NB4 (cell line): ENCODE results near the gene CARS1.

Experiments
- DNase-seq: peaks from one replicate; pipeline ENCODE4 v3.0.0; 2010; ENCODE audit warnings: low read depth
- H3K4me3 ChIP-seq: one replicate; pipeline ENCODE4 v1.5.1; 2011; ENCODE audit warnings: mild to moderate bottlenecking, low read depth, low read length, moderate library complexity
- MYC ChIP-seq: IDR thresholded peaks from 2 replicates; pipeline ENCODE4 v1.6.1; 2011; ENCODE audit warnings: low read depth, low read length
- POLR2A ChIP-seq: IDR thresholded peaks from 2 replicates; pipeline ENCODE4 v1.6.1; 2011; ENCODE audit warnings: mild to moderate bottlenecking; ENCODE audit not compliant: insufficient read length; ENCODE audit errors: extremely low read depth
- TF ChIP-seq, protein P1 (sequence below): IDR thresholded peaks from 2 replicates; pipeline ENCODE4 v1.6.1; 2011; ENCODE audit warnings: low read depth, low read length
- TF ChIP-seq, protein P2 (sequence below): IDR thresholded peaks from one replicate; pipeline ENCODE4 v1.5.1; 2012; ENCODE audit warnings: low read depth, low read length

CARS1 gene

DNA sequence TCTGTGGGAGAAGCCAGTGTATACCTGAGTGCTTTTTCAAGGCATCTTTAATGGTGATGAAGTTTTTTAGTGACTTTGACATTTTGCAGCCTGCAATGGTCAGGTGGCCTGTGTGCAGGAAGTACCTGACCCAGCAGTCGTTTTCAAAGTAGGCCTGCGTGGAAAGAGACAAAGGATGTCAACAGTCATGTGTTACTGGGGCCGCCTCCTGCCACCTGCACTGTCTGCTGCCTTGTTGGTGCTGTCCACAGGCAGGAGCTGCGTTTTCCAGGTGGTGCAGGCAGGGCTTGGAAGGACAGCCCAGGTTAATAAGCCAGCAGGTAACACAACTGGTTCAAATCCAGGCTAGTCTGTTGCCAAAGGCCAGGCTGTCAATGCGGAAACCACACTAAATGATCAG lies 38.6 kb downstream of the CARS1 start:
- H3K4me3 ChIP-seq = no peak overlapping the region
- TF ChIP-seq MYC (no peak), POLR2A (no peak)
- TF ChIP-seq, protein P1, sequence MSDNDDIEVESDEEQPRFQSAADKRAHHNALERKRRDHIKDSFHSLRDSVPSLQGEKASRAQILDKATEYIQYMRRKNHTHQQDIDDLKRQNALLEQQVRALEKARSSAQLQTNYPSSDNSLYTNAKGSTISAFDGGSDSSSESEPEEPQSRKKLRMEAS = no peak
- TF ChIP-seq, protein P2, sequence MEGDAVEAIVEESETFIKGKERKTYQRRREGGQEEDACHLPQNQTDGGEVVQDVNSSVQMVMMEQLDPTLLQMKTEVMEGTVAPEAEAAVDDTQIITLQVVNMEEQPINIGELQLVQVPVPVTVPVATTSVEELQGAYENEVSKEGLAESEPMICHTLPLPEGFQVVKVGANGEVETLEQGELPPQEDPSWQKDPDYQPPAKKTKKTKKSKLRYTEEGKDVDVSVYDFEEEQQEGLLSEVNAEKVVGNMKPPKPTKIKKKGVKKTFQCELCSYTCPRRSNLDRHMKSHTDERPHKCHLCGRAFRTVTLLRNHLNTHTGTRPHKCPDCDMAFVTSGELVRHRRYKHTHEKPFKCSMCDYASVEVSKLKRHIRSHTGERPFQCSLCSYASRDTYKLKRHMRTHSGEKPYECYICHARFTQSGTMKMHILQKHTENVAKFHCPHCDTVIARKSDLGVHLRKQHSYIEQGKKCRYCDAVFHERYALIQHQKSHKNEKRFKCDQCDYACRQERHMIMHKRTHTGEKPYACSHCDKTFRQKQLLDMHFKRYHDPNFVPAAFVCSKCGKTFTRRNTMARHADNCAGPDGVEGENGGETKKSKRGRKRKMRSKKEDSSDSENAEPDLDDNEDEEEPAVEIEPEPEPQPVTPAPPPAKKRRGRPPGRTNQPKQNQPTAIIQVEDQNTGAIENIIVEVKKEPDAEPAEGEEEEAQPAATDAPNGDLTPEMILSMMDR = no peak
- no peak for DNase-seq

DNA sequence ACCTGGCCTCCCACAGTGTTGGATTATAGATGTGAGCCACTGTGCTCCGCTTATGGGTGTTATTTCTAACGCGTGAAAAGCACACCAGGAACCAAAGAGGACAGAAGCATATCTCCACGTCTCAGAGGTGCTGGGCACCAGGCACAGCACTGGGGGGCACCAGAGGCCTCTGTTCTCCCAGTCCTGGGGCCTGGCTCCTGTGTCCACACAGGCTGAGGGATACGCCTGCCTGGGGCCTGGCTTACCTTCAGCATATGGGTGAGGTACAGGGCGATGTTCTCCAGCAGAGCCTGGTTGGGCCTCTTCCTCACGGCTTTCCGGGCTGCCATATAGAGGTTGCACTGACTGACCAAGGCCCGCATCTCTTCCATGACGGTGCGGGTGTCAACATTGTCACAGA lies 40.4 kb downstream of the CARS1 start:
- H3K4me3 ChIP-seq = no peak overlapping the region
- TF ChIP-seq, protein P2 = peak; percentile 13
- TF ChIP-seq MYC (no peak), POLR2A (no peak)
- TF ChIP-seq, protein P1 = no peak
- DNase-seq = peak; percentile 26

DNA sequence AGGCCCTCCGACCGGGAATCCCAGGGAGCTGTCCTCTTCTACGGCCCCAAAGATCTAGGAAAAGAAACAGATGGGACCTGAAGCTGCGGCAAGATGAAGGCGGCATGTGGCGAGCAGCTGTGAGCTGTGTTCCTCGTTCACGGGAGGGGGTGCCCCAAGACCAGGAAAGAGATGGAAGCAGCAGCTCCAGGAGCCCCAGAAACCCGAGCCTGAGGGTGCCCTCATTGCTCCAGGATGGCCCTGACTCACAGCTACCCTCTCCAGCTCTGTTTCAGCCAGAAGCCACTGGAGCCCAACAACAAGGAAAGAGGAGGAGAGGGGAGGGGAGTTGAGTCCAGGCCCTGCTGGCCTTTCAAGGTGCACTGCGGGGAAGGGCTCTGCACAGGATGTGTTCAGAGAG lies 41.4 kb downstream of the CARS1 start:
- DNase-seq = no peak
- TF ChIP-seq, protein P1 = no peak
- TF ChIP-seq, protein P2 = no peak
- TF ChIP-seq POLR2A (no peak), MYC (no peak)
- H3K4me3 ChIP-seq = no peak overlapping the region

DNA sequence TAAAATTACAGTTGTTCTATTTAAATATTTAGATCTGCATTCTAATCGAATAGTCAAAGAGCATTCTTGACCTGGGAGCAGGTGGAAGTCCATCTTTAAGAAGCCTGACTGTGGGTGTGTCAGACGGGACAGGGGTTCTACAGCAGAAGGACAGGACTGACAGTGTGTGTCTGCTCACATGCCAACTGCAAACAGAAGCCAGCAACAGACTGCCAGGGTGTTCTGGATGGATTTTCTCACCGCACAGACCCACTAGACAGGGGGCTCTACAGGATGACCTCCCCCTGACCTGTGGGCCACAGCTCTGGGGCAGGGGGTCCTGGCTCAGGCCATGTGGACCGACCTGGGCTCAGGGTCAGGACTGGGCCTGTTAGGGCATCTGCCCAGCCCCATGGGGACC lies 42.3 kb downstream of the CARS1 start:
- H3K4me3 ChIP-seq = no peak overlapping the region
- no peak for DNase-seq
- no peak for TF ChIP-seq POLR2A
- no peak for TF ChIP-seq MYC
- TF ChIP-seq, protein P2 = no peak
- TF ChIP-seq, protein P1 = no peak

DNA sequence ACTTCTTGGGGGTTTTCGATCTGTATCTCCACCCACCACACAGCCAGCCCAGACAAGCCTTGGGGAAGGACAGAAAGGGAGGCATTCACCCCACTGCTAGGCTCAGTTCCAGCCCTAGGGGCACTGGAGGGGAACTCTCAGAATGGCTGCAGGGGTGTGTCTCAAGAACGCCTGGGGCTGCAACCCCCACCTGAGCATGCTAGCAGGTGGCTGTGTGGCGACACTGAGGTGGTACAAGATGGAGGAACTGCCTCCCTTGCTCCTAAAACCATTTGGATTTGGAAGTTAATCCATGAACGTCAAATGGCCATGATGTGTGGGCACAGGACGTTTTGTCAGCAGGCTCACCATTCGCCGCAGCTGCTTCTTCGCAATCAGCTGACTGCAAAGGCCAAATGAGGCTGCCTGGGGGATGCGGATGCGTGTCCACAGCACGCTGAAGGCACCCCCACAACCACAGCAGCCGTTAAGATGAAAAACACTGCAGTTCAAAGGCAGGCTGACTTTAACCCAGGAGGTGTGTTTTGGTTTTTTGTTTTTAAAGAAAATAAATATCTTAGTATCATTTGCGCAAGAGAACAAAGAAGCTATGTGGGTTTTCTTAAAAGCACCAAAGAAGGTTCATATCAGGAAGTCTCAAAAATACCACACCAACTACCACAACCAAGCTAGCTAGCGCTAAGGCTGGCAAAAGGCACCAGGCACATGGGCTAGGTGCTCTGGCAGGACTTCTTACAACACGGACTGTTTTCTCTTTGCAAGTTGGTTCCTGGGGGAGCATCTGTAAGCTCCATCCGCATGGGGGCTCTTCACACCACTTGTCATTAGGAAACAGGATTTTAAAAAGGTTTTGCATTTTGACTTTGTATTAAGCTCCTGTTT lies 42.9 kb downstream of the CARS1 start:
- H3K4me3 ChIP-seq = no peak overlapping the region
- TF ChIP-seq POLR2A (no peak), MYC (no peak)
- TF ChIP-seq, protein P2 = no peak
- TF ChIP-seq, protein P1 = no peak
- no peak for DNase-seq
